Fibroblast of pulmonary artery (primary cell): ENCODE measurements around the gene PBX3.
A peak's percentile ranks its signal among the peaks of the same experiment; 100 is the strongest.
"Not testable (repeated sequence)": the region's sequence is repeated elsewhere in the genome, so short reads cannot be mapped to it uniquely, and the experiment has no call there.

Experiments
- DNase-seq: peaks from one replicate; pipeline ENCODE4 v3.0.0-alpha.2; 2010; ENCODE audit warnings: low read depth
- H3K4me3 ChIP-seq: replicated peaks from 2 replicates; pipeline ENCODE4 v1.5.1; 2011; ENCODE audit warnings: low read depth, mild to moderate bottlenecking, control low read depth, low read length, moderate library complexity
- CTCF ChIP-seq: IDR thresholded peaks from 2 replicates; pipeline ENCODE4 v1.5.1; 2011; ENCODE audit warnings: mild to moderate bottlenecking, control low read depth, low read length, inconsistent platforms; ENCODE audit errors: missing control alignments

The PBX3 gene

GRCh38 chr9:125771037-125771436 lies 23.9 kb downstream of the PBX3 start:
- H3K4me3 ChIP-seq = no peak overlapping the region
- TF ChIP-seq CTCF = no peak
- no peak for DNase-seq

GRCh38 chr9:125772740-125773139 lies 25.6 kb downstream of the PBX3 start:
- TF ChIP-seq CTCF = no peak
- no peak for DNase-seq
- no peak overlapping the region for H3K4me3 ChIP-seq

- TF ChIP-seq CTCF = no peak
- DNase-seq = no peak
- no peak overlapping the region for H3K4me3 ChIP-seq
These were observed 26.9 kb downstream of the PBX3 start for GRCh38 chr9:125774106-125774505.

- DNase-seq, H3K4me3 ChIP-seq: not testable (repeated sequence)
These were observed 29.6 kb downstream of the PBX3 start for GRCh38 chr9:125776789-125777188.

- H3K4me3 ChIP-seq, DNase-seq: not testable (repeated sequence)
These were observed 31.5 kb downstream of the PBX3 start for GRCh38 chr9:125778538-125779219.

GRCh38 chr9:125779220-125779565 lies 32.0 kb downstream of the PBX3 start:
- DNase-seq, H3K4me3 ChIP-seq: not testable (repeated sequence)

GRCh38 chr9:125782718-125783117 lies 35.5 kb downstream of the PBX3 start:
- DNase-seq = no peak
- no peak overlapping the region for H3K4me3 ChIP-seq
- no peak for TF ChIP-seq CTCF

- H3K4me3 ChIP-seq = no peak overlapping the region
- TF ChIP-seq CTCF = no peak
- DNase-seq = peak; percentile 24
These were observed 37.3 kb downstream of the PBX3 start for GRCh38 chr9:125784286-125785049.
